Measurements from ENCODE around the gene FAM228B. TPM values are rescaled to one million over a fixed set of nuclear protein-coding genes. Genes with fewer than 3 reads are reported as not detected.

FAM228B gene
- total and polyA plus RNA-seq, 12 donors = 4.7 to 76.4 (median 27.3) TPM

GRCh38 chr2:24200799-24201198, 77.5 kb downstream of the FAM228B start:
- H3K36me3 ChIP-seq = peaks cover 0 to 41% (median 26%) of the 10 kb centered on the region in 9 donors
- 96 to 97% methylated on average over 3 of the region's 3 CpGs for WGBS, 2 donors

GRCh38 chr2:24203029-24203786, 79.9 kb downstream of the FAM228B start:
- WGBS, 2 donors = 83% methylated on average over 19 of the region's 19 CpGs
- Histone ChIP-seq H3K4me1 (peaks cover 0 to 22% (median 0%) of the 10 kb centered on the region in 9 donors), H3K9me3 (peaks cover 0 to 3% (median 0%) of the 10 kb centered on the region in 11 donors), H3K27ac (no peak overlapping the region), H3K36me3 (peaks cover 0 to 65% (median 30%) of the 10 kb centered on the region in 9 donors), H3K4me3 (no peak overlapping the region), H3K27me3 (no peaks in the 10 kb centered on the region)
- TF ChIP-seq, protein P1, sequence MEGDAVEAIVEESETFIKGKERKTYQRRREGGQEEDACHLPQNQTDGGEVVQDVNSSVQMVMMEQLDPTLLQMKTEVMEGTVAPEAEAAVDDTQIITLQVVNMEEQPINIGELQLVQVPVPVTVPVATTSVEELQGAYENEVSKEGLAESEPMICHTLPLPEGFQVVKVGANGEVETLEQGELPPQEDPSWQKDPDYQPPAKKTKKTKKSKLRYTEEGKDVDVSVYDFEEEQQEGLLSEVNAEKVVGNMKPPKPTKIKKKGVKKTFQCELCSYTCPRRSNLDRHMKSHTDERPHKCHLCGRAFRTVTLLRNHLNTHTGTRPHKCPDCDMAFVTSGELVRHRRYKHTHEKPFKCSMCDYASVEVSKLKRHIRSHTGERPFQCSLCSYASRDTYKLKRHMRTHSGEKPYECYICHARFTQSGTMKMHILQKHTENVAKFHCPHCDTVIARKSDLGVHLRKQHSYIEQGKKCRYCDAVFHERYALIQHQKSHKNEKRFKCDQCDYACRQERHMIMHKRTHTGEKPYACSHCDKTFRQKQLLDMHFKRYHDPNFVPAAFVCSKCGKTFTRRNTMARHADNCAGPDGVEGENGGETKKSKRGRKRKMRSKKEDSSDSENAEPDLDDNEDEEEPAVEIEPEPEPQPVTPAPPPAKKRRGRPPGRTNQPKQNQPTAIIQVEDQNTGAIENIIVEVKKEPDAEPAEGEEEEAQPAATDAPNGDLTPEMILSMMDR (IDR thresholded peaks at IDR 0.05) = no peak
- no peak for ATAC-seq
- intact Hi-C loops (cut with DNase I) = no loop called here
- no peak for DNase-seq

More at GRCh38 chr2:24200799-24201198, 77.5 kb downstream of the FAM228B start:
- Histone ChIP-seq H3K4me1 (peaks cover 0 to 22% (median 0%) of the 10 kb centered on the region in 9 donors), H3K27me3 (no peaks in the 10 kb centered on the region), H3K9me3 (peaks cover 0 to 16% (median 0%) of the 10 kb centered on the region in 11 donors), H3K4me3 (no peak overlapping the region), H3K27ac (no peak overlapping the region)
- TF ChIP-seq, protein P1 (IDR thresholded peaks at IDR 0.05) = no peak
- DNase-seq (no peak), ATAC-seq (peak in 5 of 8 donors; percentile 26 to 59 (median 49))
- intact Hi-C loops (cut with DNase I) = no loop called here

DNA sequence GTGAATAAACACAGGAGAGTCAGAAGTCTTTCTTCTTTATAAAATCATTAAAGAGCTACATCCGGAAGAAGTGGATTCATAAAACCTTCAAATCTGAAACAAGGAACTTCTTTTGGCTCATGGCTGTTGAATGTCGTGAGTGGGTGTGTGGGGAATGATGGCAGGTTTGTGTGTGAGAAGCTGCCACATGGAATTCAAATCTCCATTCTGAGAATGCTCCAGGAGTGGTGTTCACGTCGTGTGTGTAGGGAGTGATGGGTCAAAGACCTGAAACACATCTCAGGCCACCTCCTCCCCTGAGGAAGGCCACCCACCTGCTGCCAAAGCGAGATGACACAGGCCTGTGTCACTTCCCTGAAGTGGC, 80.5 kb downstream of the FAM228B start:
- TF ChIP-seq, protein P1 (IDR thresholded peaks at IDR 0.05) = no peak
- no peak for DNase-seq
- ATAC-seq = no peak

GRCh38 chr2:24204505-24204904, 81.2 kb downstream of the FAM228B start:
- ATAC-seq (no peak), DNase-seq (no peak)
- no peak overlapping the region for H3K27ac ChIP-seq
- TF ChIP-seq, protein P1 (IDR thresholded peaks at IDR 0.05) = no peak
- peaks cover 0 to 78% (median 42%) of the 10 kb centered on the region in 9 donors for H3K36me3 ChIP-seq
- H3K27me3 ChIP-seq = no peaks in the 10 kb centered on the region
- H3K4me3 ChIP-seq = no peak overlapping the region
- 94 to 95% methylated on average over 12 of the region's 12 CpGs for WGBS, 2 donors
- intact Hi-C loops (cut with DNase I) = no loop called here
- peaks cover 0 to 22% (median 0%) of the 10 kb centered on the region in 9 donors for H3K4me1 ChIP-seq
- no peaks in the 10 kb centered on the region for H3K9me3 ChIP-seq

More for the DNA sequence above, 80.5 kb downstream of the FAM228B start:
- no peaks in the 10 kb centered on the region for H3K27me3 ChIP-seq
- WGBS, 2 donors = 84 to 85% methylated on average over 5 of the region's 5 CpGs
- peaks cover 0 to 70% (median 35%) of the 10 kb centered on the region in 9 donors for H3K36me3 ChIP-seq
- intact Hi-C loops (cut with DNase I) = no loop called here
- H3K4me3 ChIP-seq = no peak overlapping the region
- no peak overlapping the region for H3K27ac ChIP-seq
- H3K4me1 ChIP-seq = peaks cover 0 to 22% (median 0%) of the 10 kb centered on the region in 9 donors
- peaks cover 0 to 1% (median 0%) of the 10 kb centered on the region in 11 donors for H3K9me3 ChIP-seq
